HEK293T (cell line): ENCODE data around the gene PPP3R1.

Experiments
- BHLHE40 ChIP-seq: fragments of 450-650 bp; IDR thresholded peaks from 2 replicates; pipeline ENCODE4 v1.6.1; 2016; ENCODE audit warnings: mild to moderate bottlenecking, moderate library complexity, borderline replicate concordance
- FOXK2 ChIP-seq: fragments of 450-650 bp; IDR thresholded peaks from 2 replicates; pipeline ENCODE4 v1.6.1; 2016; ENCODE audit warnings: mild to moderate bottlenecking
- FOXM1 ChIP-seq: fragments of 450-650 bp; IDR thresholded peaks from 2 replicates; pipeline ENCODE4 v1.6.1; 2017; ENCODE audit warnings: mild to moderate bottlenecking, borderline replicate concordance
- PKNOX1 ChIP-seq: fragments of 450-650 bp; IDR thresholded peaks from 2 replicates; pipeline ENCODE4 v1.6.1; 2016
- SP1 ChIP-seq: fragments of 450-650 bp; IDR thresholded peaks from 2 replicates; pipeline ENCODE4 v1.6.1; 2017

- no peak for TF ChIP-seq FOXM1
- no peak for TF ChIP-seq BHLHE40
- no peak for TF ChIP-seq SP1
- no peak for TF ChIP-seq PKNOX1
- TF ChIP-seq FOXK2: no peak
Observed at GRCh38 chr2:68290901-68291300, 38.6 kb upstream of the PPP3R1 start.
